GM12878 (cell line): ENCODE data around the gene NPW. TPM values are rescaled to one million over a fixed set of nuclear protein-coding genes. Genes with fewer than 3 reads are reported as not detected.

Experiments used
- polyA plus RNA-seq, 11 experiments: library from polyadenylated mRNA; depleted of rRNA in 4 of 11; unstranded in 6 of 11; stranded (reverse) in 5 of 11; fragments of >200 nt; fragmentation: Nextera tagmentation in 4 of 11; fragmentation: Illumina TruSeq in 1 of 11; extraction: Ambion mirVana in 4 of 11; extraction: Trizol in 1 of 11; gene quantifications; 1 replicate in 1 of 11; 2 replicates in 10 of 11; pipeline versions ENCODE4 v1.2.1 to v1.2.3, GENCODE V29; 2011 to 2016; ENCODE audit warnings: inconsistent platforms in 2 of 11, missing spikeins in 2 of 11, low read depth in 1 of 11
- small RNA-seq: library from RNA; depleted of rRNA; stranded (forward); fragments of <200 nt; gene quantifications from one replicate; pipeline ENCODE3, GENCODE V24; 2014
- total RNA-seq, 4 experiments: library from RNA; depleted of rRNA in 3 of 4; stranded (reverse); fragments of >200 nt in 3 of 4; fragmentation: Illumina TruSeq in 1 of 4; extraction: Trizol in 1 of 4; gene quantifications; 2 replicates each; pipeline versions ENCODE4 v1.2.1 to v1.2.3, GENCODE V29; 2013 to 2021

The NPW gene
- total and polyA plus RNA-seq, 10 of the 15 experiments (the other 5 are each of a cell fraction or from before 2014, with no cell fraction given) = 0.23 to 2.5 (median 0.98) TPM; not detected in 4

Small RNA genes within 50 kb of the gene (small RNA-seq; reads per million reads assigned to genes)
- gene AC005363.2 (2.6 reads per million, percentile 71 among the genes with 10 or more reads in this experiment), gene RN7SL219P (not detected)

Other genes starting within 250 kb of the NPW start
Only the 7 nearest of the 34 such genes appear.
- 0.33 and 0.34 TPM in 2 replicates for gene NOXO1, start 38.3 kb upstream of the NPW start, total RNA-seq (2014; rRNA removed)
- gene NOXO1, start 38.3 kb upstream of the NPW start, total RNA-seq (2014; rRNA removed; fragmentation: Illumina TruSeq; extraction: Trizol) = not detected in 2 replicates
- gene NOXO1, start 38.3 kb upstream of the NPW start, total RNA-seq (2021) = 0.26 and 0.40 TPM in 2 replicates
- gene NOXO1, start 38.3 kb upstream of the NPW start, polyA plus RNA-seq (2011; rRNA removed) = 0.14 and 0.26 TPM in 2 replicates
- 0.09 TPM in 1 of 2 replicates, not detected in the other for gene NOXO1, start 38.3 kb upstream of the NPW start, polyA plus RNA-seq (2014; fragmentation: Illumina TruSeq; extraction: Trizol)
- gene NOXO1, start 38.3 kb upstream of the NPW start, polyA plus RNA-seq (2014; fragmentation: Nextera tagmentation; extraction: Ambion mirVana) = not detected
- 0.46 and 0.76 TPM in 2 replicates for gene NOXO1, start 38.3 kb upstream of the NPW start, polyA plus RNA-seq (2014; rRNA removed)
- gene NOXO1, start 38.3 kb upstream of the NPW start, polyA plus RNA-seq (2016; fragmentation: Nextera tagmentation; extraction: Ambion mirVana) = under 1 TPM in 1 of 2 experiments, not detected in 1; 0.14 TPM
- 36.6 and 38.2 TPM in 2 replicates for gene GFER, start 35.6 kb upstream of the NPW start, total RNA-seq (2014; rRNA removed)
- 19.8 and 20.7 TPM in 2 replicates for gene GFER, start 35.6 kb upstream of the NPW start, total RNA-seq (2014; rRNA removed; fragmentation: Illumina TruSeq; extraction: Trizol)
- 46.2 and 46.7 TPM in 2 replicates for gene GFER, start 35.6 kb upstream of the NPW start, total RNA-seq (2021)
- 13.7 and 24.3 TPM in 2 replicates for gene GFER, start 35.6 kb upstream of the NPW start, polyA plus RNA-seq (2011; rRNA removed)
- 4.8 and 19.7 TPM in 2 replicates for gene GFER, start 35.6 kb upstream of the NPW start, polyA plus RNA-seq (2014; fragmentation: Illumina TruSeq; extraction: Trizol)
- gene GFER, start 35.6 kb upstream of the NPW start, polyA plus RNA-seq (2014; fragmentation: Nextera tagmentation; extraction: Ambion mirVana) = 1 to 10 TPM; 2.4 to 9.2 TPM
- 46.4 and 62.0 TPM in 2 replicates for gene GFER, start 35.6 kb upstream of the NPW start, polyA plus RNA-seq (2014; rRNA removed)
- gene GFER, start 35.6 kb upstream of the NPW start, polyA plus RNA-seq (2016; fragmentation: Nextera tagmentation; extraction: Ambion mirVana) = 10 to 100 TPM; 55.8 to 57.7 TPM
- gene SYNGR3, start 29.8 kb upstream of the NPW start, total RNA-seq (2014; rRNA removed) = 14.8 and 18.1 TPM in 2 replicates
- 5.9 and 6.0 TPM in 2 replicates for gene SYNGR3, start 29.8 kb upstream of the NPW start, total RNA-seq (2014; rRNA removed; fragmentation: Illumina TruSeq; extraction: Trizol)
- 14.1 and 16.4 TPM in 2 replicates for gene SYNGR3, start 29.8 kb upstream of the NPW start, total RNA-seq (2021)
- gene SYNGR3, start 29.8 kb upstream of the NPW start, polyA plus RNA-seq (2011; rRNA removed) = 7.4 and 10.5 TPM in 2 replicates
- 3.4 and 7.2 TPM in 2 replicates for gene SYNGR3, start 29.8 kb upstream of the NPW start, polyA plus RNA-seq (2014; fragmentation: Illumina TruSeq; extraction: Trizol)
- gene SYNGR3, start 29.8 kb upstream of the NPW start, polyA plus RNA-seq (2014; fragmentation: Nextera tagmentation; extraction: Ambion mirVana) = 1 to 10 TPM; 1.2 to 2.0 TPM
- 13.8 and 13.9 TPM in 2 replicates for gene SYNGR3, start 29.8 kb upstream of the NPW start, polyA plus RNA-seq (2014; rRNA removed)
- gene SYNGR3, start 29.8 kb upstream of the NPW start, polyA plus RNA-seq (2016; fragmentation: Nextera tagmentation; extraction: Ambion mirVana) = 1 to 10 TPM; 3.5 to 5.6 TPM
- 14.7 and 20.6 TPM in 2 replicates for gene ZNF598, start 10.0 kb upstream of the NPW start, total RNA-seq (2014; rRNA removed)
- gene ZNF598, start 10.0 kb upstream of the NPW start, total RNA-seq (2014; rRNA removed; fragmentation: Illumina TruSeq; extraction: Trizol) = 11.0 and 14.4 TPM in 2 replicates
- 71.3 and 74.0 TPM in 2 replicates for gene ZNF598, start 10.0 kb upstream of the NPW start, total RNA-seq (2021)
- 4.7 and 12.7 TPM in 2 replicates for gene ZNF598, start 10.0 kb upstream of the NPW start, polyA plus RNA-seq (2011; rRNA removed)
- gene ZNF598, start 10.0 kb upstream of the NPW start, polyA plus RNA-seq (2014; fragmentation: Illumina TruSeq; extraction: Trizol) = 5.8 and 14.4 TPM in 2 replicates
- under 1 TPM; 0.08 to 0.84 TPM for gene ZNF598, start 10.0 kb upstream of the NPW start, polyA plus RNA-seq (2014; fragmentation: Nextera tagmentation; extraction: Ambion mirVana)
- 53.8 and 70.0 TPM in 2 replicates for gene ZNF598, start 10.0 kb upstream of the NPW start, polyA plus RNA-seq (2014; rRNA removed)
- gene ZNF598, start 10.0 kb upstream of the NPW start, polyA plus RNA-seq (2016; fragmentation: Nextera tagmentation; extraction: Ambion mirVana) = 10 to 100 TPM in 1 of 2 experiments, 1 to 10 TPM in 1; 8.0 to 19.4 TPM
- gene NHERF2, start 7.1 kb downstream of the NPW start, total RNA-seq (2014; rRNA removed) = 0.06 TPM in 1 of 2 replicates, not detected in the other
- gene NHERF2, start 7.1 kb downstream of the NPW start, total RNA-seq (2014; rRNA removed; fragmentation: Illumina TruSeq; extraction: Trizol) = not detected in 2 replicates
- gene NHERF2, start 7.1 kb downstream of the NPW start, total RNA-seq (2021) = 0.31 and 0.51 TPM in 2 replicates
- 0.05 TPM in 1 of 2 replicates, not detected in the other for gene NHERF2, start 7.1 kb downstream of the NPW start, polyA plus RNA-seq (2011; rRNA removed)
- 0.06 TPM in 1 of 2 replicates, not detected in the other for gene NHERF2, start 7.1 kb downstream of the NPW start, polyA plus RNA-seq (2014; fragmentation: Illumina TruSeq; extraction: Trizol)
- not detected for gene NHERF2, start 7.1 kb downstream of the NPW start, polyA plus RNA-seq (2014; fragmentation: Nextera tagmentation; extraction: Ambion mirVana)
- not detected in 2 replicates for gene NHERF2, start 7.1 kb downstream of the NPW start, polyA plus RNA-seq (2014; rRNA removed)
- under 1 TPM; 0.10 to 0.19 TPM for gene NHERF2, start 7.1 kb downstream of the NPW start, polyA plus RNA-seq (2016; fragmentation: Nextera tagmentation; extraction: Ambion mirVana)
- gene NTHL1, start 28.0 kb downstream of the NPW start, total RNA-seq (2014; rRNA removed) = 50.1 and 54.7 TPM in 2 replicates
- gene NTHL1, start 28.0 kb downstream of the NPW start, total RNA-seq (2014; rRNA removed; fragmentation: Illumina TruSeq; extraction: Trizol) = 16.4 and 17.2 TPM in 2 replicates
- gene NTHL1, start 28.0 kb downstream of the NPW start, total RNA-seq (2021) = 41.3 and 48.4 TPM in 2 replicates
- gene NTHL1, start 28.0 kb downstream of the NPW start, polyA plus RNA-seq (2011; rRNA removed) = 11.8 and 32.9 TPM in 2 replicates
- gene NTHL1, start 28.0 kb downstream of the NPW start, polyA plus RNA-seq (2014; fragmentation: Illumina TruSeq; extraction: Trizol) = 0.19 and 8.1 TPM in 2 replicates
- 1 to 10 TPM in 1 of 2 experiments, under 1 TPM in 1; 0.85 to 9.2 TPM for gene NTHL1, start 28.0 kb downstream of the NPW start, polyA plus RNA-seq (2014; fragmentation: Nextera tagmentation; extraction: Ambion mirVana)
- gene NTHL1, start 28.0 kb downstream of the NPW start, polyA plus RNA-seq (2014; rRNA removed) = 46.9 and 49.0 TPM in 2 replicates
- gene NTHL1, start 28.0 kb downstream of the NPW start, polyA plus RNA-seq (2016; fragmentation: Nextera tagmentation; extraction: Ambion mirVana) = 10 to 100 TPM; 45.1 to 53.8 TPM
- gene TSC2, start 28.2 kb downstream of the NPW start, total RNA-seq (2014; rRNA removed) = 15.9 and 20.4 TPM in 2 replicates
- 9.7 and 10.9 TPM in 2 replicates for gene TSC2, start 28.2 kb downstream of the NPW start, total RNA-seq (2014; rRNA removed; fragmentation: Illumina TruSeq; extraction: Trizol)
- gene TSC2, start 28.2 kb downstream of the NPW start, total RNA-seq (2021) = 61.5 and 77.0 TPM in 2 replicates
- gene TSC2, start 28.2 kb downstream of the NPW start, polyA plus RNA-seq (2011; rRNA removed) = 10.1 and 18.0 TPM in 2 replicates
- gene TSC2, start 28.2 kb downstream of the NPW start, polyA plus RNA-seq (2014; fragmentation: Illumina TruSeq; extraction: Trizol) = 4.9 and 22.7 TPM in 2 replicates
- gene TSC2, start 28.2 kb downstream of the NPW start, polyA plus RNA-seq (2014; fragmentation: Nextera tagmentation; extraction: Ambion mirVana) = 1 to 10 TPM; 1.6 to 3.9 TPM
- 31.3 and 48.1 TPM in 2 replicates for gene TSC2, start 28.2 kb downstream of the NPW start, polyA plus RNA-seq (2014; rRNA removed)
- 10 to 100 TPM; 36.1 to 43.6 TPM for gene TSC2, start 28.2 kb downstream of the NPW start, polyA plus RNA-seq (2016; fragmentation: Nextera tagmentation; extraction: Ambion mirVana)